Stimulated activated CD8-positive, alpha-beta memory T cell treated with anti-CD3 and anti-CD28 coated beads, Interleukin-12 subunit alpha, Interleukin-12 subunit beta, amount 100 ng/mL, for 24 hours (primary cell): Measurements from ENCODE around the gene MAPK4.
"Not testable (repeated sequence)": the region's sequence is repeated elsewhere in the genome, so short reads cannot be mapped to it uniquely, and the experiment has no call there.

Experiments used
- DNase-seq: peaks from one replicate; pipeline ENCODE4 v3.0.0-alpha.2; 2020; ENCODE audit errors: extremely low read depth

Gene MAPK4

GRCh38 chr18:50559752-50560680, at the start of gene MAPK4:
Gene MAPK4 (plus strand): TSS chr18:50560087. CDS start chr18:50663959, 103,872 bp downstream.
- DNase-seq = no peak

GRCh38 chr18:50517277-50517676, 42.6 kb upstream of the MAPK4 start:
- DNase-seq = not testable (repeated sequence)

GRCh38 chr18:50518787-50519546, 40.9 kb upstream of the MAPK4 start:
- DNase-seq = no peak

GRCh38 chr18:50523165-50523564, 36.7 kb upstream of the MAPK4 start:
- no peak for DNase-seq

- DNase-seq = no peak
Measured at GRCh38 chr18:50527636-50528307, 32.1 kb upstream of the MAPK4 start.

- DNase-seq = no peak
Measured at GRCh38 chr18:50528806-50529205, 31.1 kb upstream of the MAPK4 start.

- DNase-seq = not testable (repeated sequence)
Measured at GRCh38 chr18:50533822-50534221, 26.1 kb upstream of the MAPK4 start.

GRCh38 chr18:50544476-50544875, 15.4 kb upstream of the MAPK4 start:
- DNase-seq = not testable (repeated sequence)

- no peak for DNase-seq
Measured at GRCh38 chr18:50545936-50546335, 14.0 kb upstream of the MAPK4 start.

- DNase-seq = no peak
Measured at GRCh38 chr18:50548160-50548559, 11.7 kb upstream of the MAPK4 start.

- DNase-seq = not testable (repeated sequence)
Measured at GRCh38 chr18:50551651-50552050, 8.2 kb upstream of the MAPK4 start.

- no peak for DNase-seq
Measured at GRCh38 chr18:50558157-50558556, 1.7 kb upstream of the MAPK4 start.

GRCh38 chr18:50558948-50559751, 737 bp upstream of the MAPK4 start:
- no peak for DNase-seq

GRCh38 chr18:50560681-50561629, 1.1 kb downstream of the MAPK4 start:
- DNase-seq = no peak

GRCh38 chr18:50562258-50562657, 2.4 kb downstream of the MAPK4 start:
- DNase-seq = not testable (repeated sequence)

GRCh38 chr18:50562686-50563085, 2.8 kb downstream of the MAPK4 start:
- no peak for DNase-seq

- no peak for DNase-seq
Measured at GRCh38 chr18:50563376-50563775, 3.5 kb downstream of the MAPK4 start.

GRCh38 chr18:50569930-50570329, 10.0 kb downstream of the MAPK4 start:
- no peak for DNase-seq

GRCh38 chr18:50571606-50572005, 11.7 kb downstream of the MAPK4 start:
- DNase-seq = no peak

GRCh38 chr18:50573196-50573595, 13.3 kb downstream of the MAPK4 start:
- DNase-seq = not testable (repeated sequence)
